ENCODE results near the gene MAPK8. TPM values are rescaled to one million over a fixed set of nuclear protein-coding genes. Genes with fewer than 3 reads are reported as not detected.

Gene MAPK8
- total RNA-seq, 4 donors from 2014 or later, result 13.6 to 182 (median 41.7) TPM

GRCh38 chr10:48454302-48455054 is 148.0 kb downstream of the MAPK8 start:
- Histone ChIP-seq H3K4me1 (no peaks in the 10 kb centered on the region), H3K4me3 (no peak overlapping the region), H3K36me3 (no peaks in the 10 kb centered on the region), H3K27me3 (no peaks in the 10 kb centered on the region), H3K9me3 (no peaks in the 10 kb centered on the region), H3K27ac (no peak overlapping the region)
- DNase-seq, result no peak
- intact Hi-C loops (cut with DNase I; ENCODE audit: low total_unique reads), result no loop called here
- TF ChIP-seq, protein P1, sequence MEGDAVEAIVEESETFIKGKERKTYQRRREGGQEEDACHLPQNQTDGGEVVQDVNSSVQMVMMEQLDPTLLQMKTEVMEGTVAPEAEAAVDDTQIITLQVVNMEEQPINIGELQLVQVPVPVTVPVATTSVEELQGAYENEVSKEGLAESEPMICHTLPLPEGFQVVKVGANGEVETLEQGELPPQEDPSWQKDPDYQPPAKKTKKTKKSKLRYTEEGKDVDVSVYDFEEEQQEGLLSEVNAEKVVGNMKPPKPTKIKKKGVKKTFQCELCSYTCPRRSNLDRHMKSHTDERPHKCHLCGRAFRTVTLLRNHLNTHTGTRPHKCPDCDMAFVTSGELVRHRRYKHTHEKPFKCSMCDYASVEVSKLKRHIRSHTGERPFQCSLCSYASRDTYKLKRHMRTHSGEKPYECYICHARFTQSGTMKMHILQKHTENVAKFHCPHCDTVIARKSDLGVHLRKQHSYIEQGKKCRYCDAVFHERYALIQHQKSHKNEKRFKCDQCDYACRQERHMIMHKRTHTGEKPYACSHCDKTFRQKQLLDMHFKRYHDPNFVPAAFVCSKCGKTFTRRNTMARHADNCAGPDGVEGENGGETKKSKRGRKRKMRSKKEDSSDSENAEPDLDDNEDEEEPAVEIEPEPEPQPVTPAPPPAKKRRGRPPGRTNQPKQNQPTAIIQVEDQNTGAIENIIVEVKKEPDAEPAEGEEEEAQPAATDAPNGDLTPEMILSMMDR (IDR thresholded peaks at IDR 0.05), result no peak
- no peak for TF ChIP-seq POLR2A (IDR thresholded peaks at IDR 0.05)

DNA sequence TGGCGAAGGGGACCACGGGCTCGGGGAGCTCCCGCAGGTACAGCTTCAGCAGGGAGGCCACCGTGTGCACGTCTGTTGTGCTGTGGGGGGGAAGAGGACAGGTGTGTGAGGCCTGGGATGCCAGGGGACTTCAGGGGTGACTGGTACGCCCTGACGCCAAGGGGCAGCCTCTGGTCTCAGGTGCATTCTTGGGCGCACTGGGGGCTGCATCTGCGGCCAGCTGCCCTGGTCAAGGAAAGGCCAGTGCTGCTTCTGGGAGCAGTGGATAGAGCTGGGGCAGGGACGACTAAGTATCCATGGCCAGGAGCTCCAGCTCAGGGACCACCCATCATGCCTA is 148.5 kb downstream of the MAPK8 start:
- TF ChIP-seq POLR2A (IDR thresholded peaks at IDR 0.05), result no peak
- TF ChIP-seq, protein P1 (IDR thresholded peaks at IDR 0.05), result no peak
- intact Hi-C loops (cut with DNase I; ENCODE audit: low total_unique reads), result no loop called here
- H3K36me3 ChIP-seq, result no peaks in the 10 kb centered on the region
- no peaks in the 10 kb centered on the region for H3K9me3 ChIP-seq
- H3K27me3 ChIP-seq, result no peaks in the 10 kb centered on the region
- no peak overlapping the region for H3K4me3 ChIP-seq
- H3K27ac ChIP-seq, result no peak overlapping the region
- no peak for DNase-seq
- H3K4me1 ChIP-seq, result no peaks in the 10 kb centered on the region

DNA sequence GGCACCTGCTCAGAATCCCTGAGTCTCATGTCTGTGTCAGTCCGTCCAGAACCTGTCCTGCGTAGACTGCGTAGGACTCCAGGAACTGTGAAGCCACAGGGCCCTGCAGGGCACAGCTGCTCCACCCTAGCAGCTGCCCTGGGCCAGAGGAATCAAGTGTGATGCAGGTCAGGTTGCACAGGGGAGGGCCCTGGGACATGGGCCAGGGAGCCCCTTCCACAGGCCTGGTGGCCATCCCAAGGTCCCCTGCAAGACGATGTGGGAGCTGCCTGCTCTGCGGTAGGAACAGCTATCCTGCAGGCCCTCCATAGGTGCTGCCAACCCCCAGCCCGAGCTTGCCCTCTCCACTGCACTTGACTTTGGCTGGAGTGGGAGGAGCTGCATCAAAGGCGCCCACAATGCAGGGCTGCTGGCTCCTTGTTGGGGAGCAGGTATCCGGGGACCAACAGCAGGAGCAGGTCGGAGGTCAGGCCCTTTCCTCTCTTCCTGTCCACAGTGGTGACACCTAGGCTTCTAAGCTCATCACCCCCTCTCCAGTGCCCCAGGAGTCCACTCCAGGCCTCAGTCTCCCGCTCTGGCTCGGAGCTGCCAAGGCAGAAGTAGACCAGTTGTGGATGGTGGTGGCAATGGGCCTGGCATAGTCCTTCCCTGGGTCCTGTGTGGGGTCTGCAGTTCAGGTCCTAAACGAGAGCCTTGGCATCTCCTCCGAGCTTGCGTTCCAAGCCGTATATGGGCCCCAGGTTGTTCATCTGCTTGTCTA is 149.1 kb downstream of the MAPK8 start:
- Histone ChIP-seq H3K36me3 (no peaks in the 10 kb centered on the region), H3K9me3 (no peaks in the 10 kb centered on the region), H3K4me3 (no peak overlapping the region), H3K4me1 (no peaks in the 10 kb centered on the region), H3K27ac (no peak overlapping the region), H3K27me3 (no peaks in the 10 kb centered on the region)
- intact Hi-C loops (cut with DNase I; ENCODE audit: low total_unique reads), result no loop called here
- no peak for DNase-seq
- TF ChIP-seq, protein P1 (IDR thresholded peaks at IDR 0.05), result no peak
- no peak for TF ChIP-seq POLR2A (IDR thresholded peaks at IDR 0.05)

GRCh38 chr10:48456361-48456804 is 149.9 kb downstream of the MAPK8 start:
- DNase-seq, result no peak
- intact Hi-C loops (cut with DNase I; ENCODE audit: low total_unique reads), result no loop called here
- Histone ChIP-seq H3K4me3 (no peak overlapping the region), H3K27ac (no peak overlapping the region), H3K4me1 (no peaks in the 10 kb centered on the region), H3K9me3 (no peaks in the 10 kb centered on the region), H3K36me3 (no peaks in the 10 kb centered on the region), H3K27me3 (no peaks in the 10 kb centered on the region)
- TF ChIP-seq, protein P1 (IDR thresholded peaks at IDR 0.05), result no peak
- TF ChIP-seq POLR2A (IDR thresholded peaks at IDR 0.05), result no peak
